BJ (cell line): Measurements from ENCODE around the gene GSN. TPM values are rescaled to one million over a fixed set of nuclear protein-coding genes. Genes with fewer than 3 reads are reported as not detected.

Source experiments
- CTCF ChIA-PET: fragments of 350-600 bp; formaldehyde crosslinking; extraction: SDS; loops from one replicate; lab custom pipeline; 2021; ENCODE audit warnings: antibody characterized with exemption, inconsistent platforms; lab: Yijun Ruan, JAX
- POLR2A ChIA-PET: fragments of 300-600 bp; sonication (Branson Sonifier 250); formaldehyde crosslinking; extraction: SDS; loops from one replicate; lab custom pipeline; 2021; ENCODE audit warnings: antibody characterized with exemption; lab: Charles Lee
- DNase-seq: peaks from one replicate; pipeline ENCODE4 v3.0.0-alpha.2; 2011; ENCODE audit warnings: low read depth
- H3K27me3 ChIP-seq: 2 replicates; pipeline ENCODE4 v1.6.0; 2011; ENCODE audit warnings: low read length; ENCODE audit not compliant: control insufficient read depth, insufficient read depth
- H3K36me3 ChIP-seq: 2 replicates; pipeline ENCODE4 v1.5.1; 2011; ENCODE audit warnings: low read length; ENCODE audit not compliant: control insufficient read depth, insufficient read depth
- H3K4me3 ChIP-seq: 2 replicates; pipeline ENCODE4 v1.5.1; 2011; ENCODE audit warnings: low read depth, mild to moderate bottlenecking, control low read depth, low read length
- CTCF ChIP-seq: IDR thresholded peaks from 2 replicates; pipeline ENCODE4 v1.5.1; 2011; ENCODE audit warnings: low read depth, mild to moderate bottlenecking, control low read depth, inconsistent platforms, low read length, moderate library complexity; ENCODE audit not compliant: insufficient read depth
- polyA plus RNA-seq: library from polyadenylated mRNA; depleted of rRNA; stranded (reverse); fragments of >200 nt; gene quantifications from 2 replicates; pipeline ENCODE4 v1.2.3, GENCODE V29; 2011

GSN gene
- polyA plus RNA-seq, 1 experiment: 765 TPM

GRCh38 chr9:121366611-121367192, 98.7 kb downstream of the GSN start:
- ChIA-PET CTCF (interaction anchor here (0.8 to 3.9 kb wide), 4 partner anchors 10 to 155 kb away, joined by 3 to 16 read pairs (median 5); no protein-coding TSS in a partner anchor), POLR2A (no interaction called here)
- no peak overlapping the region for H3K4me3 ChIP-seq
- no peaks in the 10 kb centered on the region for H3K36me3 ChIP-seq
- TF ChIP-seq CTCF: no peak
- no peak for DNase-seq
- H3K27me3 ChIP-seq: no peaks in the 10 kb centered on the region

GRCh38 chr9:121367306-121368137, 99.6 kb downstream of the GSN start:
- POLR2A ChIA-PET: interaction anchor here (0.6 kb wide), 1 partner anchor 35 kb away, joined by 3 read pairs; no protein-coding TSS in a partner anchor
- DNase-seq: peak; percentile 43
- no peaks in the 10 kb centered on the region for H3K27me3 ChIP-seq
- CTCF ChIA-PET: interaction anchor here (0.8 to 1.2 kb wide), 6 partner anchors 10 to 156 kb away, joined by 3 to 5 read pairs (median 3); no protein-coding TSS in a partner anchor
- H3K36me3 ChIP-seq: no peaks in the 10 kb centered on the region
- TF ChIP-seq CTCF: no peak
- H3K4me3 ChIP-seq: peak overlapping the region; percentile 92

- POLR2A ChIA-PET: interaction anchor here (0.6 kb wide), 1 partner anchor 36 kb away, joined by 3 read pairs; no protein-coding TSS in a partner anchor
- Histone ChIP-seq H3K27me3 (no peaks in the 10 kb centered on the region), H3K4me3 (peak overlapping the region; percentile 92), H3K36me3 (no peaks in the 10 kb centered on the region)
- CTCF ChIA-PET: interaction anchor here (0.8 to 1.4 kb wide), 5 partner anchors 36 to 154 kb away, joined by 3 to 4 read pairs (median 3); no protein-coding TSS in a partner anchor
- no peak for TF ChIP-seq CTCF
- no peak for DNase-seq
Observed at GRCh38 chr9:121368138-121368522, 100.2 kb downstream of the GSN start.

- H3K27me3 ChIP-seq: no peaks in the 10 kb centered on the region
- DNase-seq: no peak
- peak overlapping the region; percentile 92 for H3K4me3 ChIP-seq
- POLR2A ChIA-PET: interaction anchor here (0.6 kb wide), 1 partner anchor 109 kb away, joined by 12 read pairs; no protein-coding TSS in a partner anchor
- CTCF ChIA-PET: interaction anchor here (0.9 to 1.4 kb wide), 5 partner anchors 37 to 155 kb away, joined by 3 to 9 read pairs (median 4); no protein-coding TSS in a partner anchor
- H3K36me3 ChIP-seq: no peaks in the 10 kb centered on the region
- TF ChIP-seq CTCF: no peak
Observed at GRCh38 chr9:121368745-121369144, 100.8 kb downstream of the GSN start.
